Muscle of leg (tissue), 16 donors: ENCODE measurements around the gene THRB. TPM values are rescaled to one million over a fixed set of nuclear protein-coding genes. Genes with fewer than 3 reads are reported as not detected.

Source experiments
- DNase-seq: peaks from one replicate; pipeline ENCODE4 v3.0.0; 2013
- H3K27ac ChIP-seq: one replicate; pipeline ENCODE4 v1.5.1; 2013; ENCODE audit warnings: mild to moderate bottlenecking, low read length, control low read depth
- H3K27me3 ChIP-seq: one replicate; pipeline ENCODE4 v1.6.1; 2013; ENCODE audit warnings: low read length; ENCODE audit not compliant: control insufficient read depth, insufficient read depth
- H3K36me3 ChIP-seq: one replicate; pipeline ENCODE4 v1.6.1; 2013; ENCODE audit warnings: low read length; ENCODE audit not compliant: control insufficient read depth, insufficient read depth
- H3K4me1 ChIP-seq: one replicate; pipeline ENCODE4 v1.6.1; 2013; ENCODE audit warnings: low read length; ENCODE audit not compliant: control insufficient read depth, insufficient read depth
- H3K4me3 ChIP-seq: one replicate; pipeline ENCODE4 v1.5.1; 2013; ENCODE audit warnings: low read length, control low read depth
- H3K9me3 ChIP-seq: replicated peaks from 2 replicates; pipeline ENCODE4 v1.6.1; 2013; ENCODE audit warnings: low read depth, low read length; ENCODE audit not compliant: control insufficient read depth
- WGBS: methylation state at CpG from one replicate; pipeline ENCODE4 v1.1.5; 2013; ENCODE audit warnings: missing lambda C conversion rate; ENCODE audit not compliant: insufficient coverage; 5-methylcytosine and 5-hydroxymethylcytosine counted together
- long read RNA-seq, 11 donors: transcript quantifications; one replicate each; lab custom pipeline, GENCODE V29; 2026
- polyA plus RNA-seq, 8 donors: library from polyadenylated mRNA; unstranded; fragments of 120-200 nt; gene quantifications; one replicate each; pipeline versions ENCODE4 v1.2.1 to v1.2.3, GENCODE V29; 2013; ENCODE audit warnings: inconsistent platforms in 1 of 8, low replicate concordance in 1 of 8; ENCODE audit not compliant: insufficient read length in 8 of 8, insufficient read depth in 1 of 8
- total RNA-seq: library from RNA; stranded (reverse); fragments of 120-200 nt; gene quantifications from one replicate; pipeline ENCODE4 v1.2.4, GENCODE V29; 2013

Gene THRB
- total RNA-seq (3.1 TPM), polyA plus RNA-seq (1 to 10 TPM in 6 of 8 donors, under 1 TPM in 2; 0.33 to 3.1 (median 1.7) TPM)
- long read RNA-seq, donor 1 = 0 reads
- long read RNA-seq, donor 2 = 0 reads
- long read RNA-seq, donor 3 = 0 reads
- long read RNA-seq, donor 4 = 0 reads
- long read RNA-seq, donor 5 = 0 reads
- long read RNA-seq, donor 6 = 0 reads
- long read RNA-seq, donor 7 = 0 reads
- long read RNA-seq, donor 8 = 0 reads
- long read RNA-seq, donor 9 = 0 reads
- long read RNA-seq, donor 10 = 0 reads
- long read RNA-seq, donor 11 = 0 reads

GRCh38 chr3:24494618-24495325, at the start of gene THRB:
TSS of gene THRB (minus strand) at chr3:24494850.
- Histone ChIP-seq H3K27ac (no peak within 1 kb of the TSS), H3K27me3 (peaks cover 36% of the 10 kb centered on the region), H3K4me1 (peaks cover 10% of the 10 kb centered on the region), H3K9me3 (no peaks in the 10 kb centered on the region), H3K36me3 (no peaks in the 10 kb centered on the region), H3K4me3 (peak within 1 kb of the TSS; percentile 65)
- WGBS = under 1% methylated on average over 80 of the region's 80 CpGs
- peak; percentile 74 for DNase-seq

- Histone ChIP-seq H3K27me3 (no peaks in the 10 kb centered on the region), H3K36me3 (no peaks in the 10 kb centered on the region), H3K27ac (no peak overlapping the region), H3K4me1 (no peaks in the 10 kb centered on the region), H3K4me3 (no peak overlapping the region), H3K9me3 (no peaks in the 10 kb centered on the region)
- 100% methylated on average over 1 of the region's 1 CpG for WGBS
- no peak for DNase-seq
These were observed 47.3 kb upstream of the THRB start for GRCh38 chr3:24541935-24542334.

GRCh38 chr3:24540821-24541220, 46.2 kb upstream of the THRB start:
- DNase-seq = no peak
- Histone ChIP-seq H3K27ac (no peak overlapping the region), H3K4me1 (no peaks in the 10 kb centered on the region), H3K9me3 (no peaks in the 10 kb centered on the region), H3K27me3 (no peaks in the 10 kb centered on the region), H3K36me3 (no peaks in the 10 kb centered on the region), H3K4me3 (no peak overlapping the region)
- no CpG with 5 or more reads among the region's 2 CpGs for WGBS

- Histone ChIP-seq H3K9me3 (no peaks in the 10 kb centered on the region), H3K36me3 (no peaks in the 10 kb centered on the region), H3K27ac (no peak overlapping the region), H3K4me1 (no peaks in the 10 kb centered on the region), H3K4me3 (no peak overlapping the region), H3K27me3 (no peaks in the 10 kb centered on the region)
- WGBS = no CpG with 5 or more reads among the region's 2 CpGs
- DNase-seq = no peak
These were observed 45.0 kb upstream of the THRB start for GRCh38 chr3:24539699-24540098.

- no peak for DNase-seq
- no CpG with 5 or more reads among the region's 2 CpGs for WGBS
These were observed 44.2 kb upstream of the THRB start for GRCh38 chr3:24538891-24539290.

GRCh38 chr3:24533561-24534193, 39.0 kb upstream of the THRB start:
- Histone ChIP-seq H3K27me3 (no peaks in the 10 kb centered on the region), H3K4me3 (no peak overlapping the region), H3K4me1 (no peaks in the 10 kb centered on the region), H3K36me3 (no peaks in the 10 kb centered on the region), H3K27ac (no peak overlapping the region), H3K9me3 (no peaks in the 10 kb centered on the region)
- WGBS = 74% methylated on average over 6 of the region's 10 CpGs
- no peak for DNase-seq

More at GRCh38 chr3:24538891-24539290, 44.2 kb upstream of the THRB start:
- Histone ChIP-seq H3K4me1 (no peaks in the 10 kb centered on the region), H3K9me3 (no peaks in the 10 kb centered on the region), H3K36me3 (no peaks in the 10 kb centered on the region), H3K4me3 (no peak overlapping the region), H3K27me3 (no peaks in the 10 kb centered on the region), H3K27ac (no peak overlapping the region)

- Histone ChIP-seq H3K36me3 (no peaks in the 10 kb centered on the region), H3K4me3 (no peak overlapping the region), H3K9me3 (no peaks in the 10 kb centered on the region), H3K27me3 (no peaks in the 10 kb centered on the region), H3K27ac (no peak overlapping the region), H3K4me1 (no peaks in the 10 kb centered on the region)
- no peak for DNase-seq
- WGBS = 20% methylated on average over 1 of the region's 4 CpGs
These were observed 35.8 kb upstream of the THRB start for GRCh38 chr3:24530471-24530870.

- no peaks in the 10 kb centered on the region for H3K36me3 ChIP-seq
- H3K4me3 ChIP-seq = no peak overlapping the region
- no peaks in the 10 kb centered on the region for H3K4me1 ChIP-seq
- peaks cover 2% of the 10 kb centered on the region for H3K27me3 ChIP-seq
- DNase-seq = no peak
- H3K27ac ChIP-seq = no peak overlapping the region
- H3K9me3 ChIP-seq = no peaks in the 10 kb centered on the region
These were observed 34.6 kb upstream of the THRB start for GRCh38 chr3:24529210-24529609.

GRCh38 chr3:24526640-24527212, 32.1 kb upstream of the THRB start:
- peaks cover 10% of the 10 kb centered on the region for H3K27me3 ChIP-seq
- peaks cover 5% of the 10 kb centered on the region for H3K4me1 ChIP-seq
- no peak overlapping the region for H3K4me3 ChIP-seq
- no peak for DNase-seq
- H3K9me3 ChIP-seq = no peaks in the 10 kb centered on the region
- H3K36me3 ChIP-seq = no peaks in the 10 kb centered on the region
- 80% methylated on average over 2 of the region's 2 CpGs for WGBS
- H3K27ac ChIP-seq = no peak overlapping the region

- no peaks in the 10 kb centered on the region for H3K36me3 ChIP-seq
- DNase-seq = no peak
- H3K9me3 ChIP-seq = no peaks in the 10 kb centered on the region
- no peak overlapping the region for H3K27ac ChIP-seq
- peaks cover 18% of the 10 kb centered on the region for H3K27me3 ChIP-seq
- H3K4me1 ChIP-seq = peaks cover 9% of the 10 kb centered on the region
- H3K4me3 ChIP-seq = no peak overlapping the region
- WGBS = no CpG with 5 or more reads among the region's 1 CpG
These were observed 30.9 kb upstream of the THRB start for GRCh38 chr3:24525557-24525956.
